Lower leg skin (tissue), 3 donors: ENCODE data around the gene FLRT2.

ENCODE experiments used
- CTCF ChIP-seq, 3 donors: fragments of 450-650 bp; IDR thresholded peaks; one replicate each; pipeline ENCODE4 v1.5.1; 2016; ENCODE audit warnings: antibody characterized with exemption in 3 of 3, mild to moderate bottlenecking in 3 of 3, moderate library complexity in 2 of 3
- POLR2A ChIP-seq, 2 donors: fragments of 450-650 bp; IDR thresholded peaks; one replicate each; pipeline ENCODE4 v1.6.1; 2016 to 2017; ENCODE audit warnings: antibody characterized with exemption in 2 of 2, mild to moderate bottlenecking in 1 of 2, moderate library complexity in 1 of 2

- TF ChIP-seq CTCF (IDR thresholded peaks at IDR 0.05) (no peak), POLR2A (IDR thresholded peaks at IDR 0.05) (no peak)
Observed at GRCh38 chr14:85688006-85688405, 158.1 kb downstream of the FLRT2 start.
